Measurements from ENCODE around the gene WNT5B.
A peak's percentile ranks its signal among the peaks of the same experiment; 100 is the strongest.

WNT5B gene

GRCh38 chr12:1688086-1688710 is 59.2 kb downstream of the WNT5B start:
- H3K79me2 ChIP-seq (ENCODE audit: control insufficient read depth, insufficient read depth, low read length, poor library complexity): peaks cover 8% of the 10 kb centered on the region
- WGBS (ENCODE audit: extremely low coverage, insufficient coverage, insufficient read length): no CpG with 5 or more reads among the region's 5 CpGs
- no peaks in the 10 kb centered on the region for H3K4me1 ChIP-seq (ENCODE audit: control insufficient read depth in 1 of 2, insufficient read depth in 2 of 2, low read length in 2 of 2)
- no peaks in the 10 kb centered on the region for H3K9me3 ChIP-seq (ENCODE audit: insufficient read depth, low read depth, low read length)
- H3K4me3 ChIP-seq (ENCODE audit: low read depth, low read length): no peak overlapping the region
- no peak overlapping the region for H4K91ac ChIP-seq (ENCODE audit: low read depth, low read length)
- H2BK12ac ChIP-seq (ENCODE audit: low read length): no peak overlapping the region
- no peak overlapping the region for H3K4ac ChIP-seq (ENCODE audit: low read depth, low read length)
- peak overlapping the region; percentile 21 for H3K9ac ChIP-seq (ENCODE audit: low read length)
- no peak overlapping the region for H3K14ac ChIP-seq (ENCODE audit: low read length)
- no peak overlapping the region for H2BK120ac ChIP-seq (ENCODE audit: insufficient read depth, low read length, poor library complexity)
- H3K27ac ChIP-seq (ENCODE audit: low read depth, low read length): no peak overlapping the region
- H3K4me2 ChIP-seq (ENCODE audit: low read length): no peak overlapping the region
- no peak overlapping the region for H4K12ac ChIP-seq (ENCODE audit: low read depth, low read length)
- no peaks in the 10 kb centered on the region for H3K36me3 ChIP-seq (ENCODE audit: control insufficient read depth in 1 of 2, insufficient read depth in 2 of 2, low read length in 2 of 2)
- no peak overlapping the region for H2AK5ac ChIP-seq (ENCODE audit: low read length)
- H2BK5ac ChIP-seq (ENCODE audit: low read depth, low read length, poor library complexity): no peak overlapping the region
- peaks cover 8% of the 10 kb centered on the region for H3K79me1 ChIP-seq (ENCODE audit: low read length)
- H4K8ac ChIP-seq (ENCODE audit: low read depth, low read length): no peak overlapping the region
- no peak overlapping the region for H3K18ac ChIP-seq (ENCODE audit: low read length)
- peak in 1 of 2 donors; percentile 17 for DNase-seq
- H2AFZ ChIP-seq (ENCODE audit: insufficient read depth, low read length, poor library complexity): no peak overlapping the region
- no peaks in the 10 kb centered on the region for H3K27me3 ChIP-seq (ENCODE audit: insufficient read depth, low read length)
- peak overlapping the region; percentile 74 for H3K23ac ChIP-seq (ENCODE audit: low read length)

GRCh38 chr12:1690578-1691122 is 61.6 kb downstream of the WNT5B start, which contains the start of gene ADIPOR2:
ADIPOR2 (plus strand) TSS chr12:1691070; CDS start chr12:1754344, 63,274 bp downstream.
- peak within 1 kb of the TSS; percentile 93 for H3K9ac ChIP-seq (ENCODE audit: low read length)
- peak within 1 kb of the TSS; percentile 88 for H3K4me3 ChIP-seq (ENCODE audit: low read depth, low read length)
- no peaks in the 10 kb centered on the region for H3K36me3 ChIP-seq (ENCODE audit: control insufficient read depth in 1 of 2, insufficient read depth in 2 of 2, low read length in 2 of 2)
- H2BK120ac ChIP-seq (ENCODE audit: insufficient read depth, low read length, poor library complexity): peak within 1 kb of the TSS; percentile 90
- peak within 1 kb of the TSS; percentile 83 for H3K4ac ChIP-seq (ENCODE audit: low read depth, low read length)
- peak within 1 kb of the TSS; percentile 82 for H2AK5ac ChIP-seq (ENCODE audit: low read length)
- no peak within 1 kb of the TSS for H3K23ac ChIP-seq (ENCODE audit: low read length)
- peak within 1 kb of the TSS; percentile 26 for H2AFZ ChIP-seq (ENCODE audit: insufficient read depth, low read length, poor library complexity)
- H2BK12ac ChIP-seq (ENCODE audit: low read length): peak within 1 kb of the TSS; percentile 37
- H2BK5ac ChIP-seq (ENCODE audit: low read depth, low read length, poor library complexity): peak within 1 kb of the TSS; percentile 86
- H3K27me3 ChIP-seq (ENCODE audit: insufficient read depth, low read length): no peaks in the 10 kb centered on the region
- H3K79me1 ChIP-seq (ENCODE audit: low read length): peaks cover 8% of the 10 kb centered on the region
- peak within 1 kb of the TSS; percentile 85 for H4K8ac ChIP-seq (ENCODE audit: low read depth, low read length)
- peak within 1 kb of the TSS; percentile 82 for H3K18ac ChIP-seq (ENCODE audit: low read length)
- H3K9me3 ChIP-seq (ENCODE audit: insufficient read depth, low read depth, low read length): peaks cover 2% of the 10 kb centered on the region
- H3K79me2 ChIP-seq (ENCODE audit: control insufficient read depth, insufficient read depth, low read length, poor library complexity): peaks cover 10% of the 10 kb centered on the region
- peak; percentile 96 to 99 for DNase-seq
- peak within 1 kb of the TSS; percentile 92 for H3K27ac ChIP-seq (ENCODE audit: low read depth, low read length)
- H3K4me2 ChIP-seq (ENCODE audit: low read length): peak within 1 kb of the TSS; percentile 89
- H3K14ac ChIP-seq (ENCODE audit: low read length): peak within 1 kb of the TSS; percentile 85
- no peaks in the 10 kb centered on the region for H3K4me1 ChIP-seq (ENCODE audit: control insufficient read depth in 1 of 2, insufficient read depth in 2 of 2, low read length in 2 of 2)
- peak within 1 kb of the TSS; percentile 89 for H4K12ac ChIP-seq (ENCODE audit: low read depth, low read length)
- no CpG with 5 or more reads among the region's 59 CpGs for WGBS (ENCODE audit: extremely low coverage, insufficient coverage, insufficient read length)
- H4K91ac ChIP-seq (ENCODE audit: low read depth, low read length): peak within 1 kb of the TSS; percentile 89

- Histone ChIP-seq H3K14ac (ENCODE audit: low read length) (peak overlapping the region; percentile 85), H2BK12ac (ENCODE audit: low read length) (peak overlapping the region; percentile 37), H2BK5ac (ENCODE audit: low read depth, low read length, poor library complexity) (peak overlapping the region; percentile 86), H2AK5ac (ENCODE audit: low read length) (peak overlapping the region; percentile 82), H3K23ac (ENCODE audit: low read length) (no peak overlapping the region), H3K9me3 (ENCODE audit: insufficient read depth, low read depth, low read length) (peaks cover 2% of the 10 kb centered on the region), H4K91ac (ENCODE audit: low read depth, low read length) (peak overlapping the region; percentile 89), H3K4me3 (ENCODE audit: low read depth, low read length) (peak overlapping the region; percentile 88), H3K4ac (ENCODE audit: low read depth, low read length) (peak overlapping the region; percentile 83), H4K8ac (ENCODE audit: low read depth, low read length) (peak overlapping the region; percentile 85), H3K27ac (ENCODE audit: low read depth, low read length) (peak overlapping the region; percentile 92), H3K4me2 (ENCODE audit: low read length) (peak overlapping the region; percentile 89), H3K18ac (ENCODE audit: low read length) (peak overlapping the region; percentile 82), H3K27me3 (ENCODE audit: insufficient read depth, low read length) (no peaks in the 10 kb centered on the region), H2AFZ (ENCODE audit: insufficient read depth, low read length, poor library complexity) (peak overlapping the region; percentile 26), H3K4me1 (ENCODE audit: control insufficient read depth in 1 of 2, insufficient read depth in 2 of 2, low read length in 2 of 2) (no peaks in the 10 kb centered on the region), H2BK120ac (ENCODE audit: insufficient read depth, low read length, poor library complexity) (peak overlapping the region; percentile 90), H3K79me2 (ENCODE audit: control insufficient read depth, insufficient read depth, low read length, poor library complexity) (peaks cover 10% of the 10 kb centered on the region), H3K36me3 (ENCODE audit: control insufficient read depth in 1 of 2, insufficient read depth in 2 of 2, low read length in 2 of 2) (no peaks in the 10 kb centered on the region), H3K9ac (ENCODE audit: low read length) (peak overlapping the region; percentile 93), H3K79me1 (ENCODE audit: low read length) (peaks cover 8% of the 10 kb centered on the region), H4K12ac (ENCODE audit: low read depth, low read length) (peak overlapping the region; percentile 89)
- DNase-seq: peak; percentile 33 to 64
- no CpG with 5 or more reads among the region's 56 CpGs for whole genome bisulfite sequencing (ENCODE audit: extremely low coverage, insufficient coverage, insufficient read length)
Measured at GRCh38 chr12:1691123-1692007, 62.3 kb downstream of the WNT5B start.

- Histone ChIP-seq H2AFZ (ENCODE audit: insufficient read depth, low read length, poor library complexity) (no peak overlapping the region), H3K4me3 (ENCODE audit: low read depth, low read length) (no peak overlapping the region), H3K4me1 (ENCODE audit: control insufficient read depth in 1 of 2, insufficient read depth in 2 of 2, low read length in 2 of 2) (no peaks in the 10 kb centered on the region), H3K79me2 (ENCODE audit: control insufficient read depth, insufficient read depth, low read length, poor library complexity) (peaks cover 10% of the 10 kb centered on the region), H3K9ac (ENCODE audit: low read length) (no peak overlapping the region), H4K91ac (ENCODE audit: low read depth, low read length) (no peak overlapping the region), H3K27ac (ENCODE audit: low read depth, low read length) (no peak overlapping the region), H3K23ac (ENCODE audit: low read length) (no peak overlapping the region), H3K4ac (ENCODE audit: low read depth, low read length) (no peak overlapping the region), H4K12ac (ENCODE audit: low read depth, low read length) (no peak overlapping the region), H2BK5ac (ENCODE audit: low read depth, low read length, poor library complexity) (no peak overlapping the region), H3K79me1 (ENCODE audit: low read length) (peaks cover 8% of the 10 kb centered on the region), H4K8ac (ENCODE audit: low read depth, low read length) (no peak overlapping the region), H2BK12ac (ENCODE audit: low read length) (no peak overlapping the region), H3K36me3 (ENCODE audit: control insufficient read depth in 1 of 2, insufficient read depth in 2 of 2, low read length in 2 of 2) (no peaks in the 10 kb centered on the region), H3K27me3 (ENCODE audit: insufficient read depth, low read length) (no peaks in the 10 kb centered on the region), H3K14ac (ENCODE audit: low read length) (no peak overlapping the region), H2BK120ac (ENCODE audit: insufficient read depth, low read length, poor library complexity) (no peak overlapping the region), H3K9me3 (ENCODE audit: insufficient read depth, low read depth, low read length) (peaks cover 2% of the 10 kb centered on the region), H3K4me2 (ENCODE audit: low read length) (peak overlapping the region; percentile 89), H2AK5ac (ENCODE audit: low read length) (no peak overlapping the region), H3K18ac (ENCODE audit: low read length) (no peak overlapping the region)
- WGBS (ENCODE audit: extremely low coverage, insufficient coverage, insufficient read length): no CpG with 5 or more reads among the region's 4 CpGs
- DNase-seq: peak in 1 of 2 donors; percentile 15
Measured at GRCh38 chr12:1692226-1692625, 63.2 kb downstream of the WNT5B start.
